ENCODE results near the gene VAMP4. TPM values are rescaled to one million over a fixed set of nuclear protein-coding genes. Genes with fewer than 3 reads are reported as not detected.

Gene VAMP4
- total and polyA plus RNA-seq, 2 donors (not counting 3 experiments of a cell fraction or from before 2014, with no cell fraction given) = 2.1 to 10.4 TPM

- peaks cover 28 to 30% of the 10 kb centered on the region in 2 experiments for H3K36me3 ChIP-seq (ENCODE audit: control insufficient read depth in 2 of 2, extremely low read depth in 1 of 2, insufficient read depth in 2 of 2, low read length in 2 of 2)
- FAIRE-seq (no peak), DNase-seq (ENCODE audit: low read depth, low spot score) (no peak)
- no peak for TF ChIP-seq FOS (IDR thresholded peaks at IDR 0.05; ENCODE audit: borderline replicate concordance, insufficient read depth, low read length)
- no peak for TF ChIP-seq MYC (IDR thresholded peaks at IDR 0.05; ENCODE audit: low read depth, low read length)
- H4K20me1 ChIP-seq (replicated peaks; ENCODE audit: control insufficient read depth, extremely low read depth, insufficient read depth, low read length) = no peaks in the 10 kb centered on the region
- peaks cover 3% of the 10 kb centered on the region for H3K79me2 ChIP-seq (ENCODE audit: control insufficient read depth, insufficient read depth, low read length)
- H3K27ac ChIP-seq (ENCODE audit: insufficient read depth, low read depth, low read length) = no peak overlapping the region
- ChIA-PET POLR2A (no interaction called here), CTCF (interaction anchor here (1.1 kb wide), 1 partner anchor 146 kb away, joined by 3 read pairs; no protein-coding TSS in a partner anchor)
- dilution Hi-C loops (cut with MboI; ENCODE audit: extremely low pct_ligation_motif_present, low sequenced_read_pairs) (loop anchor here (25.0 kb wide), 1 partner anchor 197 kb away; no protein-coding TSS in a partner anchor), intact Hi-C loops (cut with micrococcal nuclease) (no loop called here)
- H3K4me2 ChIP-seq (ENCODE audit: insufficient read depth, low read length) = no peak overlapping the region
- no peak overlapping the region for H3K4me3 ChIP-seq (replicated peaks in 1 of 3; ENCODE audit: insufficient read depth in 1 of 3, low read depth in 1 of 3, low read length in 3 of 3)
- peaks cover 8% of the 10 kb centered on the region for H3K4me1 ChIP-seq (ENCODE audit: control insufficient read depth, extremely low read depth, insufficient read depth, low read length)
- no TSS peak for BruUV-seq (replicated peaks)
- H3K9me3 ChIP-seq (replicated peaks; ENCODE audit: control insufficient read depth, insufficient read depth, low read length) = no peaks in the 10 kb centered on the region
- no peaks in the 10 kb centered on the region for H3K9me1 ChIP-seq (replicated peaks; ENCODE audit: control insufficient read depth, extremely low read depth, insufficient read depth, low read length)
- H3K9ac ChIP-seq (replicated peaks; ENCODE audit: extremely low read depth, insufficient read depth, low read length) = no peak overlapping the region
- H2AFZ ChIP-seq (ENCODE audit: low read depth, low read length) = no peak overlapping the region
- no peaks in the 10 kb centered on the region for H3K27me3 ChIP-seq (ENCODE audit: control insufficient read depth in 2 of 2, insufficient read depth in 2 of 2, low read length in 2 of 2)
Observed at GRCh38 chr1:171790318-171790717, 48.5 kb upstream of the VAMP4 start.

- DNase-seq (ENCODE audit: low read depth, low spot score) (no peak), FAIRE-seq (no peak)
- ChIA-PET CTCF (no interaction called here), POLR2A (no interaction called here)
- H3K4me3 ChIP-seq (replicated peaks in 1 of 3; ENCODE audit: insufficient read depth in 1 of 3, low read depth in 1 of 3, low read length in 3 of 3) = no peak overlapping the region
- no peak overlapping the region for H3K9ac ChIP-seq (replicated peaks; ENCODE audit: extremely low read depth, insufficient read depth, low read length)
- no peaks in the 10 kb centered on the region for H3K27me3 ChIP-seq (ENCODE audit: control insufficient read depth in 2 of 2, insufficient read depth in 2 of 2, low read length in 2 of 2)
- intact Hi-C loops (cut with micrococcal nuclease) = no loop called here
- H3K4me1 ChIP-seq (ENCODE audit: control insufficient read depth, extremely low read depth, insufficient read depth, low read length) = peaks cover 1% of the 10 kb centered on the region
- no peaks in the 10 kb centered on the region for H3K9me1 ChIP-seq (replicated peaks; ENCODE audit: control insufficient read depth, extremely low read depth, insufficient read depth, low read length)
- no peak overlapping the region for H2AFZ ChIP-seq (ENCODE audit: low read depth, low read length)
- BruUV-seq (replicated peaks) = no TSS peak
- no peaks in the 10 kb centered on the region for H3K9me3 ChIP-seq (replicated peaks; ENCODE audit: control insufficient read depth, insufficient read depth, low read length)
- peaks cover 27 to 33% of the 10 kb centered on the region in 2 experiments for H3K36me3 ChIP-seq (ENCODE audit: control insufficient read depth in 2 of 2, extremely low read depth in 1 of 2, insufficient read depth in 2 of 2, low read length in 2 of 2)
- H3K4me2 ChIP-seq (ENCODE audit: insufficient read depth, low read length) = no peak overlapping the region
- H4K20me1 ChIP-seq (replicated peaks; ENCODE audit: control insufficient read depth, extremely low read depth, insufficient read depth, low read length) = no peaks in the 10 kb centered on the region
- H3K79me2 ChIP-seq (ENCODE audit: control insufficient read depth, insufficient read depth, low read length) = peaks cover 16% of the 10 kb centered on the region
- dilution Hi-C loops (cut with MboI; ENCODE audit: extremely low pct_ligation_motif_present, low sequenced_read_pairs) = loop anchor here (25.0 kb wide), 1 partner anchor 199 kb away; no protein-coding TSS in a partner anchor
- no peak for TF ChIP-seq MYC (IDR thresholded peaks at IDR 0.05; ENCODE audit: low read depth, low read length)
- no peak for TF ChIP-seq MAX (IDR thresholded peaks at IDR 0.05; ENCODE audit: insufficient read depth, insufficient read length)
- no peak for TF ChIP-seq CTCF (IDR thresholded peaks at IDR 0.05; ENCODE audit: extremely low read depth in 1 of 2, insufficient read depth in 1 of 2, low read depth in 1 of 2, low read length in 2 of 2)
- H3K27ac ChIP-seq (ENCODE audit: insufficient read depth, low read depth, low read length) = no peak overlapping the region
Observed at GRCh38 chr1:171788696-171789095, 46.8 kb upstream of the VAMP4 start.
